Activated CD8-positive, alpha-beta T cell treated with anti-CD3 and anti-CD28 coated beads, Interleukin-2, amount 10 ng/mL, durations not matched to agents 7 days and 5 days (primary cell): ENCODE measurements around the gene RABAC1. TPM values are rescaled to one million over a fixed set of nuclear protein-coding genes. Genes with fewer than 3 reads are reported as not detected.

Source experiments
- ATAC-seq: fragments of 150-1000 bp; cut with Tn5 transposase; one replicate; pipeline ENCODE4 v1.10.0; 2021; ENCODE audit warnings: moderate library complexity
- CTCF ChIA-PET: fragments of 350-600 bp; sonication (Branson Sonifier 250); formaldehyde crosslinking; loops from one replicate; lab custom pipeline; 2021; ENCODE audit warnings: antibody characterized with exemption; lab: Charles Lee
- POLR2A ChIA-PET: fragments of 350-600 bp; sonication (Branson Sonifier 250); formaldehyde crosslinking; loops from one replicate; lab custom pipeline; 2021; ENCODE audit warnings: antibody characterized with exemption; lab: Charles Lee
- DNase-seq: peaks from one replicate; pipeline ENCODE4 v3.0.0-alpha.2; 2020
- H3K27ac Mint-ChIP-seq: one replicate; pipeline ENCODE4 v1.8.0; 2021; ENCODE audit warnings: mild to moderate bottlenecking, mixed read lengths
- H3K27me3 Mint-ChIP-seq: one replicate; pipeline ENCODE4 v1.8.0; 2021; ENCODE audit warnings: low read depth, mixed read lengths
- H3K36me3 Mint-ChIP-seq: one replicate; pipeline ENCODE4 v1.8.0; 2021; ENCODE audit warnings: low read depth, mixed read lengths
- H3K4me1 Mint-ChIP-seq: one replicate; pipeline ENCODE4 v1.8.0; 2021; ENCODE audit warnings: low read depth, mixed read lengths
- H3K4me3 Mint-ChIP-seq: one replicate; pipeline ENCODE4 v1.8.0; 2021; ENCODE audit warnings: mild to moderate bottlenecking, mixed read lengths
- H3K9me3 Mint-ChIP-seq: one replicate; pipeline ENCODE4 v1.8.0; 2022; ENCODE audit warnings: mixed read lengths; ENCODE audit not compliant: insufficient read depth
- total RNA-seq, 2 experiments: library from RNA; stranded (reverse); gene quantifications; one replicate each; pipeline ENCODE4 v1.2.3, GENCODE V29; 2021

RABAC1 gene
- total RNA-seq, 2 experiments from 2014 or later: 63.0 to 63.4 TPM

GRCh38 chr19:41933693-41934426 lies 25.3 kb downstream of the RABAC1 start:
- Mint-ChIP-seq H3K27me3 (peaks cover 52% of the 10 kb centered on the region), H3K36me3 (no peaks in the 10 kb centered on the region), H3K9me3 (no peaks in the 10 kb centered on the region), H3K4me3 (no peak overlapping the region), H3K27ac (no peak overlapping the region), H3K4me1 (peaks cover 47% of the 10 kb centered on the region)
- no peak for DNase-seq
- POLR2A ChIA-PET: interaction anchor here (0.7 to 0.8 kb wide), 2 partner anchors 24 to 76 kb away, joined by 3 read pairs; no protein-coding TSS in a partner anchor
- ATAC-seq: no peak
- CTCF ChIA-PET: interaction anchor here (0.8 to 1.3 kb wide), 9 partner anchors 9 to 75 kb away, joined by 3 to 11 read pairs (median 4); no protein-coding TSS in a partner anchor

- ChIA-PET CTCF (no interaction called here), POLR2A (no interaction called here)
- peaks cover 46% of the 10 kb centered on the region for H3K4me1 Mint-ChIP-seq
- ATAC-seq (no peak), DNase-seq (no peak)
- no peaks in the 10 kb centered on the region for H3K9me3 Mint-ChIP-seq
- no peak overlapping the region for H3K27ac Mint-ChIP-seq
- H3K36me3 Mint-ChIP-seq: no peaks in the 10 kb centered on the region
- H3K4me3 Mint-ChIP-seq: no peak overlapping the region
- peaks cover 54% of the 10 kb centered on the region for H3K27me3 Mint-ChIP-seq
These were observed 26.3 kb downstream of the RABAC1 start for GRCh38 chr19:41932720-41933332.

- Mint-ChIP-seq H3K27ac (no peak overlapping the region), H3K4me3 (no peak overlapping the region), H3K27me3 (peaks cover 50% of the 10 kb centered on the region), H3K4me1 (peaks cover 42% of the 10 kb centered on the region), H3K9me3 (no peaks in the 10 kb centered on the region), H3K36me3 (no peaks in the 10 kb centered on the region)
- CTCF ChIA-PET: no interaction called here
- POLR2A ChIA-PET: no interaction called here
- DNase-seq (no peak), ATAC-seq (no peak)
These were observed 26.8 kb downstream of the RABAC1 start for GRCh38 chr19:41932259-41932719.

DNA sequence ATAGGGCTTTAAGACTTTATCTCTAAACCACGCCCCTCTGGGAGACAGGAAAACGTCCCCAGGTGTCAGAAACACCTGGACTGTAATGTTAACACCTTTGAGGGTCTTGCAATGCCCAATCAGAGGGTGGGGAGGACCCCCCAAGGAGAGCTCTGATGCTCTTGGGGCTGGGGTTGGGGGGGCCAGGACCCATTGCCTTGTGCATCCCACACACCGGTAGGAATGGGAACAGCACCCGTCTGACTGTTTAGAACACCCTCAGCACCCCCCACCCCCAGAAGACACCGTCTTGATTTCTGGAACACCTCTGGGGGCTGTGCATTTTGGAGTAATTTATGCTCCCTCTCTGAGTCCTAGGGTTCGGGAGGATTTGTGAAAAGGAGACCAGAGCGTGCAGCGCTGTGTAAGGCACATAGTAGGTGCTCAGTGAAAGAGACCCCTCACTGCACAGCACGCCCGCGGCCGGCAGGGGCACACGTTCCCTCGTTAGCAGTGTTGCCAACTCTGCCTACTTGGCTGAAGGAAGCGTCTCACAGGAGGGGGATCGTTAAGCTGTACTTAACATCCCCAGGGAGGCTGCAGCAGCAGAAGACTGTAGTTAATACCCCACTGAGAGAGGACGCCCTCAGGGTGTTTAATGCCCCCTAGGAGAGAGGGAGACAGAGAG lies 28.1 kb downstream of the RABAC1 start:
- ChIA-PET CTCF (interaction anchor here (0.6 to 1.9 kb wide), 8 partner anchors 14 to 104 kb away, joined by 3 to 6 read pairs (median 4); partner anchors contain the start of gene RPS19), POLR2A (interaction anchor here (0.6 to 0.9 kb wide), 2 partner anchors 14 to 23 kb away, joined by 3 read pairs; no protein-coding TSS in a partner anchor)
- Mint-ChIP-seq H3K27ac (no peak overlapping the region), H3K9me3 (no peaks in the 10 kb centered on the region), H3K4me1 (peaks cover 35% of the 10 kb centered on the region), H3K27me3 (peaks cover 43% of the 10 kb centered on the region), H3K4me3 (no peak overlapping the region), H3K36me3 (no peaks in the 10 kb centered on the region)
- DNase-seq: no peak
- no peak for ATAC-seq

DNA sequence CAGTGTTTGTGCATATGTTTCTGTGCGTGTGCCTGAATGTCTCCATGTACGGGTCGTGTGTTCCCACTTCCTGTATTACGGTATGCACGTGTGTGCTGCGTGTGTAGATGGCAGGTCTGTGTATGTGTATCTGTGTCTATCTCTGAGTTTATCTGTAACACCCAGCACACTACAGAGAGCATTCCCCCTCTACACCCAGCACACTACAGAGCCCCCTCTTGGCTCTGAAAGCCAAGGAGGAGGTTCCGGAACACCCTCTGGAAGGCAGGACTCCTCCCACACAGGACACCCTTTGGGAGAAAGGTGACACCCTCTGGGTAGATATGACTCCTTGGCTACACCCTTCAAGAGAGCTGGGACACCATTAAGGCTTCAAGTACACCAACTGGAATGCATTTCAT lies 28.8 kb downstream of the RABAC1 start:
- no peak for ATAC-seq
- POLR2A ChIA-PET: interaction anchor here (0.6 kb wide), 1 partner anchor 15 kb away, joined by 3 read pairs; no protein-coding TSS in a partner anchor

GRCh38 chr19:41929536-41930071 lies 29.5 kb downstream of the RABAC1 start:
- Mint-ChIP-seq H3K4me3 (no peak overlapping the region), H3K27me3 (peaks cover 34% of the 10 kb centered on the region)
- CTCF ChIA-PET: interaction anchor here (1.0 to 1.9 kb wide), 3 partner anchors 16 to 70 kb away, joined by 4 to 6 read pairs (median 6); partner anchors contain the start of gene RPS19

More for the DNA sequence above, 28.8 kb downstream of the RABAC1 start:
- DNase-seq: no peak
- H3K4me3 Mint-ChIP-seq: no peak overlapping the region
- H3K36me3 Mint-ChIP-seq: no peaks in the 10 kb centered on the region
- CTCF ChIA-PET: interaction anchor here (0.6 to 1.9 kb wide), 6 partner anchors 15 to 71 kb away, joined by 3 to 6 read pairs (median 4); partner anchors contain the start of gene RPS19
- H3K27me3 Mint-ChIP-seq: peaks cover 40% of the 10 kb centered on the region
- no peak overlapping the region for H3K27ac Mint-ChIP-seq
- H3K4me1 Mint-ChIP-seq: peaks cover 33% of the 10 kb centered on the region
- H3K9me3 Mint-ChIP-seq: no peaks in the 10 kb centered on the region

GRCh38 chr19:41928754-41929535 lies 30.2 kb downstream of the RABAC1 start:
- Mint-ChIP-seq H3K27me3 (peaks cover 35% of the 10 kb centered on the region), H3K36me3 (no peaks in the 10 kb centered on the region), H3K27ac (peak overlapping the region; percentile 47), H3K4me3 (peak overlapping the region; percentile 71), H3K9me3 (no peaks in the 10 kb centered on the region), H3K4me1 (peaks cover 21% of the 10 kb centered on the region)
- POLR2A ChIA-PET: interaction anchor here (0.9 to 1.4 kb wide), 4 partner anchors 10 to 68 kb away, joined by 3 to 5 read pairs (median 3); partner anchors contain the start of gene RPS19
- ATAC-seq (peak; percentile 59), DNase-seq (peak; percentile 57)
- CTCF ChIA-PET: interaction anchor here (0.9 to 1.9 kb wide), 5 partner anchors 8 to 69 kb away, joined by 3 to 6 read pairs (median 4); partner anchors contain the start of gene RPS19

More at GRCh38 chr19:41929536-41930071, 29.5 kb downstream of the RABAC1 start:
- no peak overlapping the region for H3K27ac Mint-ChIP-seq
- no peak for DNase-seq
- peaks cover 26% of the 10 kb centered on the region for H3K4me1 Mint-ChIP-seq
- POLR2A ChIA-PET: interaction anchor here (0.7 to 1.4 kb wide), 4 partner anchors 11 to 69 kb away, joined by 3 read pairs; partner anchors contain the start of gene RPS19
- no peak for ATAC-seq
- no peaks in the 10 kb centered on the region for H3K36me3 Mint-ChIP-seq
- H3K9me3 Mint-ChIP-seq: no peaks in the 10 kb centered on the region

DNA sequence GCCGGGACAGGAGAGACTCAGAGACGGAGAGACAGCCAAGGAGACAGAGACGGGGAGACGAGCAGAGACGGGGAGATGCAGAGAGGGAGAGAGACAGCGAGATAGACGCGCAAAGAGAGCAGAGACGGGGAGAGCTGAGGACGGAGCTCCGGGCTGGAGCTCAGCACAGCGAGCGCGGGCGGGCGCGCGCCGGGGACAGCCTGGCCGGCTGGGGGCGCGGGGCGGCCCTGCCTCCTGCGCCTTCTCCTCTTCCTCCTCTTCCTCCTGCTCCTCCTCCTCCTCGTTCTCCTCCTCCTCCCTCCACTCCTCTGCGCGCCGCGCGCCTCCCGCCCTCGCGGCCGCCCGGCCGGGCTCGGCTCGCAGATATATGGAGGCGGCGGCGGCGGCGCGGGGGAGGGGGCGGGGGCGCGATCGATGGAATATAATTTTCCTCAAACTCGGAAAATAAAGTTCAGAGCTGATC lies 30.9 kb downstream of the RABAC1 start, which contains the start of gene ERFL:
ERFL (minus strand) TSS at position 229 of the 463 bp plus-strand sequence. CDS start 15,530 bp downstream, outside the sequence.
- Mint-ChIP-seq H3K36me3 (no peaks in the 10 kb centered on the region), H3K27ac (peak within 1 kb of the TSS; percentile 47)
- ATAC-seq: peak; percentile 64

GRCh38 chr19:41927497-41928192 lies 31.5 kb downstream of the RABAC1 start:
- Mint-ChIP-seq H3K9me3 (no peaks in the 10 kb centered on the region), H3K27ac (no peak overlapping the region), H3K4me3 (peak overlapping the region; percentile 69), H3K27me3 (peaks cover 27% of the 10 kb centered on the region), H3K4me1 (peaks cover 19% of the 10 kb centered on the region), H3K36me3 (no peaks in the 10 kb centered on the region)
- DNase-seq: no peak
- POLR2A ChIA-PET: interaction anchor here (0.8 to 1.4 kb wide), 4 partner anchors 15 to 40 kb away, joined by 3 to 7 read pairs (median 4); no protein-coding TSS in a partner anchor
- peak; percentile 29 for ATAC-seq
- CTCF ChIA-PET: interaction anchor here (0.6 to 1.7 kb wide), 4 partner anchors 8 to 67 kb away, joined by 3 to 5 read pairs (median 4); partner anchors contain the start of gene RPS19

More for the DNA sequence above, 30.9 kb downstream of the RABAC1 start, which contains the start of gene ERFL:
- POLR2A ChIA-PET: interaction anchor here (1.3 to 1.4 kb wide), 3 partner anchors 14 to 41 kb away, joined by 3 to 7 read pairs (median 5); no protein-coding TSS in a partner anchor
- CTCF ChIA-PET: interaction anchor here (0.6 to 1.7 kb wide), 5 partner anchors 9 to 68 kb away, joined by 3 to 5 read pairs (median 3); partner anchors contain the start of gene RPS19
- Mint-ChIP-seq H3K4me3 (peak within 1 kb of the TSS; percentile 71), H3K4me1 (peaks cover 16% of the 10 kb centered on the region), H3K9me3 (no peaks in the 10 kb centered on the region), H3K27me3 (peaks cover 32% of the 10 kb centered on the region)
- no peak for DNase-seq
